GM12878 (cell line): Measurements from ENCODE around the gene BLTP1. TPM values are rescaled to one million over a fixed set of nuclear protein-coding genes. Genes with fewer than 3 reads are reported as not detected.

Experiments used
- ATAC-seq: fragments of 200-7000 bp; cut with Tn5 transposase; 3 replicates; pipeline ENCODE4 v1.9.1; 2020; ENCODE audit warnings: mild to moderate bottlenecking, moderate library complexity
- BruUV-seq: library from RNA; stranded (reverse); fragments of 400-500 nt; replicated peaks from 2 replicates; lab custom pipeline; 2021; lab: Mats Ljungman, UMichigan
- CTCF ChIA-PET: fragments of 300-600 bp; sonication (Branson Sonifier 250); formaldehyde crosslinking; extraction: SDS; loops from one replicate; lab custom pipeline; 2021; ENCODE audit warnings: inconsistent platforms; lab: Yijun Ruan, JAX
- POLR2A ChIA-PET: fragments of 350-600 bp; formaldehyde crosslinking; extraction: SDS; loops from one replicate; lab custom pipeline; 2021; ENCODE audit warnings: inconsistent platforms; lab: Charles Lee
- RAD21 ChIA-PET: fragments of 300-600 bp; sonication (Branson Sonifier 250); formaldehyde crosslinking; loops from one replicate; lab custom pipeline; 2023; ENCODE audit warnings: antibody characterized with exemption; ENCODE audit not compliant: unreplicated experiment; lab: Charles Lee
- SMC1A ChIA-PET: fragments of 300-600 bp; sonication (Branson Sonifier 250); formaldehyde crosslinking; loops from one replicate; lab custom pipeline; 2023; ENCODE audit not compliant: unreplicated experiment, uncharacterized antibody; lab: Charles Lee
- DNase-seq: peaks from one replicate; pipeline ENCODE4 v3.0.0-alpha.2; 2011; ENCODE audit warnings: low read depth, low spot score
- FAIRE-seq: peaks from 3 replicates; lab custom pipeline; 2011; peaks lifted over from hg19 to GRCh38; lab: Jason Lieb, UNC
- H2AFZ ChIP-seq: 2 replicates; pipeline ENCODE4 v1.6.0; 2011; ENCODE audit warnings: low read depth, low read length, control low read depth; ENCODE audit not compliant: control insufficient read depth
- H3K27ac ChIP-seq: 2 replicates; pipeline ENCODE4 v1.5.1; 2011; ENCODE audit warnings: control low read depth; ENCODE audit not compliant: control insufficient read depth, insufficient read depth
- H3K27me3 ChIP-seq, 2 experiments: replicated peaks in 1 of 2; 2 replicates each; pipeline versions ENCODE4 v1.6.0 to v1.6.1; 2011; ENCODE audit warnings: low read length in 1 of 2; ENCODE audit not compliant: control insufficient read depth in 2 of 2, insufficient read depth in 2 of 2
- H3K36me3 ChIP-seq, 2 experiments: 2 replicates each; pipeline ENCODE4 v1.5.1; 2011; ENCODE audit warnings: low read length in 1 of 2; ENCODE audit not compliant: control insufficient read depth in 2 of 2, insufficient read depth in 2 of 2
- H3K4me1 ChIP-seq: 2 replicates; pipeline ENCODE4 v1.6.1; 2011; ENCODE audit warnings: mild to moderate bottlenecking, low read length, moderate library complexity, mixed read lengths; ENCODE audit not compliant: control insufficient read depth, insufficient read depth
- H3K4me2 ChIP-seq: 2 replicates; pipeline ENCODE4 v1.6.0; 2011; ENCODE audit warnings: control low read depth; ENCODE audit not compliant: control insufficient read depth, insufficient read depth
- H3K4me3 ChIP-seq: fragments of 200-600 bp; sonication (generic); 2 replicates; pipeline ENCODE4 v1.5.1; 2016
- H3K79me2 ChIP-seq: 2 replicates; pipeline ENCODE4 v1.6.0; 2011; ENCODE audit warnings: low read length; ENCODE audit not compliant: control insufficient read depth, insufficient read depth
- H3K9ac ChIP-seq: 2 replicates; pipeline ENCODE4 v1.8.0; 2011; ENCODE audit warnings: low read length, control low read depth, mixed read lengths; ENCODE audit not compliant: control insufficient read depth, insufficient read depth
- H3K9me3 ChIP-seq: replicated peaks from 3 replicates; pipeline ENCODE4 v1.5.1; 2011; ENCODE audit warnings: mild to moderate bottlenecking, low read length; ENCODE audit not compliant: control insufficient read depth, insufficient read depth
- H4K20me1 ChIP-seq: 2 replicates; pipeline ENCODE4 v1.6.0; 2011; ENCODE audit not compliant: control insufficient read depth, insufficient read depth
- ASH2L ChIP-seq: fragments of 300-600, 200-600 bp; sonication (generic); IDR thresholded peaks from 2 replicates; pipeline ENCODE4 v1.6.1; 2017; ENCODE audit warnings: low read depth, mild to moderate bottlenecking, borderline replicate concordance
- BACH1 ChIP-seq: fragments of 450-650 bp; IDR thresholded peaks from 2 replicates; pipeline ENCODE4 v1.6.1; 2017; ENCODE audit warnings: mild to moderate bottlenecking, borderline replicate concordance
- CHD1 ChIP-seq: IDR thresholded peaks from 2 replicates; pipeline ENCODE4 v1.6.1; 2012; ENCODE audit warnings: low read depth, low read length, improper control_type of control experiment
- IKZF2 ChIP-seq, 2 experiments: fragments of 450-650 bp; IDR thresholded peaks; 2 replicates each; pipeline ENCODE4 v1.6.1; 2017; ENCODE audit warnings: mild to moderate bottlenecking in 2 of 2, moderate library complexity in 2 of 2
- MEF2A ChIP-seq: IDR thresholded peaks from 2 replicates; pipeline ENCODE4 v1.6.1; 2011; ENCODE audit warnings: low read depth, mild to moderate bottlenecking, low read length, moderate library complexity; ENCODE audit not compliant: insufficient read depth
- NFIC ChIP-seq: IDR thresholded peaks from 2 replicates; pipeline ENCODE4 v1.6.1; 2012; ENCODE audit warnings: low read depth, mild to moderate bottlenecking, inconsistent platforms, low read length, moderate library complexity
- RFX5 ChIP-seq: IDR thresholded peaks from 2 replicates; pipeline ENCODE4 v1.6.1; 2011; ENCODE audit warnings: low read depth, low read length, improper control_type of control experiment
- TCF3 ChIP-seq: IDR thresholded peaks from 2 replicates; pipeline ENCODE4 v1.6.1; 2012; ENCODE audit warnings: low read depth, mild to moderate bottlenecking, low read length, borderline replicate concordance; ENCODE audit not compliant: insufficient read depth
- YBX1 ChIP-seq: fragments of 450-650 bp; IDR thresholded peaks from 2 replicates; pipeline ENCODE4 v1.6.1; 2016; ENCODE audit warnings: antibody characterized with exemption
- ZNF622 ChIP-seq: fragments of 450-650 bp; IDR thresholded peaks from 2 replicates; pipeline ENCODE4 v1.6.1; 2017; ENCODE audit warnings: mild to moderate bottlenecking, inconsistent platforms
- in situ Hi-C: fragments of 300-500 bp; cut with MboI; formaldehyde crosslinking; loops from 9 replicates; pipeline ENCODE4 v1.14.3; 2018; ENCODE audit warnings: mixed read lengths
- intact Hi-C: fragments of 100-400 bp; cut with micrococcal nuclease; formaldehyde crosslinking; loops from one replicate; pipeline ENCODE4 v1.14.2; 2022; ENCODE audit not compliant: unreplicated experiment
- polyA plus RNA-seq, 11 experiments: library from polyadenylated mRNA; depleted of rRNA in 4 of 11; unstranded in 6 of 11; stranded (reverse) in 5 of 11; fragments of >200 nt; fragmentation: Nextera tagmentation in 4 of 11; fragmentation: Illumina TruSeq in 1 of 11; extraction: Ambion mirVana in 4 of 11; extraction: Trizol in 1 of 11; gene quantifications; 1 replicate in 1 of 11; 2 replicates in 10 of 11; pipeline versions ENCODE4 v1.2.1 to v1.2.3, GENCODE V29; 2011 to 2016; ENCODE audit warnings: inconsistent platforms in 2 of 11, missing spikeins in 2 of 11, low read depth in 1 of 11
- total RNA-seq, 4 experiments: library from RNA; depleted of rRNA in 3 of 4; stranded (reverse); fragments of >200 nt in 3 of 4; fragmentation: Illumina TruSeq in 1 of 4; extraction: Trizol in 1 of 4; gene quantifications; 2 replicates each; pipeline versions ENCODE4 v1.2.1 to v1.2.3, GENCODE V29; 2013 to 2021
- TF ChIP-seq, protein P1 (sequence below): fragments of 450-650 bp; formaldehyde crosslinking; IDR thresholded peaks from 2 replicates; pipeline ENCODE4 v1.4.0; 2022; ENCODE audit warnings: mild to moderate bottlenecking, moderate library complexity
- TF ChIP-seq, protein P2 (sequence below): fragments of 450-650 bp; IDR thresholded peaks from 2 replicates; pipeline ENCODE4 v1.6.1; 2014; ENCODE audit warnings: mild to moderate bottlenecking
- TF ChIP-seq, protein P3 (sequence below): IDR thresholded peaks from 2 replicates; pipeline ENCODE4 v1.6.1; 2012; ENCODE audit warnings: low read depth, low read length, improper control_type of control experiment

Gene BLTP1
- total and polyA plus RNA-seq, 10 of the 15 experiments (the other 5 are each of a cell fraction or from before 2014, with no cell fraction given) = 3.4 to 38.1 (median 16.3) TPM

DNA sequence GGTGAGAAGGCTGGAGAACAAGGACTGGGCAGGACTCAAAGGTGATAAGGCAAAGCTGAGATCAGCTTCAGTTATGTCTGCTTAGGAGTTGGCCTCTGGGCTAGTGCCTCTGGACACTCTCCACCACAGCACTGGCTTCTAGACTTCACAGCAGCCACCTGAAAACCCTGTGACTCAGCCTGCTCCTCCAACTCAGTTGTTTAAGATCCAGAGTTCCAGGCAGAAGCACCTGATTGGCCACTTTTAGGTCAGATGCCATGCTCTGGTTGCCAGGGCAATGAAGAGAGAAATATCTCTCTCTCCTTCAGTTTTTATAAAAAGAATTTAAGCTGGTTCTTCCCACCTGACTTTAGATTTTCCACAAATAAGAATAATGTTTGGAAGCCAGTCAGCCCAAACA, 47.9 kb upstream of the BLTP1 start:
- FAIRE-seq (no peak), ATAC-seq (no peak), DNase-seq (no peak)
- H3K27me3 ChIP-seq = no peaks in the 10 kb centered on the region; a peak in 2 of 4 replicates
- no peak overlapping the region for H3K27ac ChIP-seq
- H4K20me1 ChIP-seq = no peaks in the 10 kb centered on the region
- no TSS peak for BruUV-seq
- no peak for TF ChIP-seq YBX1
- TF ChIP-seq NFIC = no peak
- TF ChIP-seq ZNF622 = no peak
- no peak for TF ChIP-seq BACH1
- no peak for TF ChIP-seq CHD1
- TF ChIP-seq, protein P1, sequence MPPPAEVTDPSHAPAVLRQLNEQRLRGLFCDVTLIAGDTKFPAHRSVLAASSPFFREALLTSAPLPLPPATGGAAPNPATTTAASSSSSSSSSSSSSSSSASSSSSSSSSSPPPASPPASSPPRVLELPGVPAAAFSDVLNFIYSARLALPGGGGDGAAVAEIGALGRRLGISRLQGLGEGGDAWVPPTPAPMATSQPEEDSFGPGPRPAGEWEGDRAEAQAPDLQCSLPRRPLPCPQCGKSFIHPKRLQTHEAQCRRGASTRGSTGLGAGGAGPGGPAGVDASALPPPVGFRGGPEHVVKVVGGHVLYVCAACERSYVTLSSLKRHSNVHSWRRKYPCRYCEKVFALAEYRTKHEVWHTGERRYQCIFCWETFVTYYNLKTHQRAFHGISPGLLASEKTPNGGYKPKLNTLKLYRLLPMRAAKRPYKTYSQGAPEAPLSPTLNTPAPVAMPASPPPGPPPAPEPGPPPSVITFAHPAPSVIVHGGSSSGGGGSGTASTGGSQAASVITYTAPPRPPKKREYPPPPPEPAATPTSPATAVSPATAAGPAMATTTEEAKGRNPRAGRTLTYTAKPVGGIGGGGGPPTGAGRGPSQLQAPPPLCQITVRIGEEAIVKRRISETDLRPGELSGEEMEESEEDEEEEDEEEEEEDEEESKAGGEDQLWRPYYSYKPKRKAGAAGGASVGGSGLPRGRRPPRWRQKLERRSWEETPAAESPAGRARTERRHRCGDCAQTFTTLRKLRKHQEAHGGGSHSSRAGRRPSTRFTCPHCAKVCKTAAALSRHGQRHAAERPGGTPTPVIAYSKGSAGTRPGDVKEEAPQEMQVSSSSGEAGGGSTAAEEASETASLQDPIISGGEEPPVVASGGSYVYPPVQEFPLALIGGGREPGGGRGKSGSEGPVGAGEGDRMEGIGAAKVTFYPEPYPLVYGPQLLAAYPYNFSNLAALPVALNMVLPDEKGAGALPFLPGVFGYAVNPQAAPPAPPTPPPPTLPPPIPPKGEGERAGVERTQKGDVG (CRISPR knock-in tag) = no peak
- no peak for TF ChIP-seq RFX5
- no peak for TF ChIP-seq ASH2L
- TF ChIP-seq, protein P2, sequence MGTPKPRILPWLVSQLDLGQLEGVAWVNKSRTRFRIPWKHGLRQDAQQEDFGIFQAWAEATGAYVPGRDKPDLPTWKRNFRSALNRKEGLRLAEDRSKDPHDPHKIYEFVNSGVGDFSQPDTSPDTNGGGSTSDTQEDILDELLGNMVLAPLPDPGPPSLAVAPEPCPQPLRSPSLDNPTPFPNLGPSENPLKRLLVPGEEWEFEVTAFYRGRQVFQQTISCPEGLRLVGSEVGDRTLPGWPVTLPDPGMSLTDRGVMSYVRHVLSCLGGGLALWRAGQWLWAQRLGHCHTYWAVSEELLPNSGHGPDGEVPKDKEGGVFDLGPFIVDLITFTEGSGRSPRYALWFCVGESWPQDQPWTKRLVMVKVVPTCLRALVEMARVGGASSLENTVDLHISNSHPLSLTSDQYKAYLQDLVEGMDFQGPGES = no peak
- TF ChIP-seq MEF2A = no peak
- TF ChIP-seq, protein P3, sequence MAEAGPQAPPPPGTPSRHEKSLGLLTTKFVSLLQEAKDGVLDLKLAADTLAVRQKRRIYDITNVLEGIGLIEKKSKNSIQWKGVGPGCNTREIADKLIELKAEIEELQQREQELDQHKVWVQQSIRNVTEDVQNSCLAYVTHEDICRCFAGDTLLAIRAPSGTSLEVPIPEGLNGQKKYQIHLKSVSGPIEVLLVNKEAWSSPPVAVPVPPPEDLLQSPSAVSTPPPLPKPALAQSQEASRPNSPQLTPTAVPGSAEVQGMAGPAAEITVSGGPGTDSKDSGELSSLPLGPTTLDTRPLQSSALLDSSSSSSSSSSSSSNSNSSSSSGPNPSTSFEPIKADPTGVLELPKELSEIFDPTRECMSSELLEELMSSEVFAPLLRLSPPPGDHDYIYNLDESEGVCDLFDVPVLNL = no peak
- no peak for TF ChIP-seq TCF3
- TF ChIP-seq IKZF2 (IDR thresholded peaks at IDR 0.05) = no peak
- POLR2A ChIA-PET = no interaction called here
- CTCF ChIA-PET = no interaction called here
- in situ Hi-C loops (no loop called here), intact Hi-C loops (no loop called here)
- H3K36me3 ChIP-seq = no peaks in the 10 kb centered on the region
- RAD21 ChIA-PET = no interaction called here
- H3K79me2 ChIP-seq = no peaks in the 10 kb centered on the region
- H3K9ac ChIP-seq = no peak overlapping the region
- no peaks in the 10 kb centered on the region for H3K4me1 ChIP-seq
- no peak overlapping the region for H3K4me2 ChIP-seq
- SMC1A ChIA-PET = interaction anchor here (0.6 kb wide), 1 partner anchor 64 kb away, joined by 3 read pairs; no protein-coding TSS in a partner anchor
- no peak overlapping the region for H3K4me3 ChIP-seq
- no peak overlapping the region for H2AFZ ChIP-seq
- H3K9me3 ChIP-seq = no peaks in the 10 kb centered on the region
